ENCODE data around the gene GCH1.
"Not testable (repeated sequence)": the region's sequence is repeated elsewhere in the genome, so short reads cannot be mapped to it uniquely, and the experiment has no call there.

The GCH1 gene

GRCh38 chr14:54902521-54903420 lies at the start of gene GCH1:
Gene GCH1 (minus strand): TSS chr14:54902826. CDS start chr14:54902663, 163 bp downstream.
- DNase-seq = peak; percentile 21

- no peak for DNase-seq
Measured at GRCh38 chr14:54947230-54947629, 44.6 kb upstream of the GCH1 start.

GRCh38 chr14:54946500-54946899 lies 43.9 kb upstream of the GCH1 start:
- no peak for DNase-seq

- DNase-seq = no peak
Measured at GRCh38 chr14:54944737-54945391, 42.2 kb upstream of the GCH1 start.

- no peak for DNase-seq
Measured at GRCh38 chr14:54942913-54943312, 40.3 kb upstream of the GCH1 start.

GRCh38 chr14:54936816-54937215 lies 34.2 kb upstream of the GCH1 start:
- no peak for DNase-seq

- DNase-seq = no peak
Measured at GRCh38 chr14:54935958-54936357, 33.3 kb upstream of the GCH1 start.

GRCh38 chr14:54935100-54935499 lies 32.5 kb upstream of the GCH1 start:
- DNase-seq = no peak

GRCh38 chr14:54933006-54933405 lies 30.4 kb upstream of the GCH1 start:
- DNase-seq = no peak

- no peak for DNase-seq
Measured at GRCh38 chr14:54931598-54932340, 29.1 kb upstream of the GCH1 start.

GRCh38 chr14:54931101-54931500 lies 28.5 kb upstream of the GCH1 start:
- DNase-seq = no peak

GRCh38 chr14:54929556-54929955 lies 26.9 kb upstream of the GCH1 start:
- no peak for DNase-seq

- no peak for DNase-seq
Measured at GRCh38 chr14:54928216-54928615, 25.6 kb upstream of the GCH1 start.

GRCh38 chr14:54927551-54927950 lies 24.9 kb upstream of the GCH1 start:
- DNase-seq = no peak

GRCh38 chr14:54926570-54926969 lies 23.9 kb upstream of the GCH1 start:
- DNase-seq = not testable (repeated sequence)

- no peak for DNase-seq
Measured at GRCh38 chr14:54922598-54922997, 20.0 kb upstream of the GCH1 start.

- DNase-seq = no peak
Measured at GRCh38 chr14:54920052-54920451, 17.4 kb upstream of the GCH1 start.

GRCh38 chr14:54919330-54919729 lies 16.7 kb upstream of the GCH1 start:
- DNase-seq = no peak

- DNase-seq = no peak
Measured at GRCh38 chr14:54918427-54918826, 15.8 kb upstream of the GCH1 start.

- DNase-seq = no peak
Measured at GRCh38 chr14:54916101-54916500, 13.5 kb upstream of the GCH1 start.

- DNase-seq = no peak
Measured at GRCh38 chr14:54909817-54910558, 7.4 kb upstream of the GCH1 start.

- DNase-seq = not testable (repeated sequence)
Measured at GRCh38 chr14:54908973-54909372, 6.3 kb upstream of the GCH1 start.

GRCh38 chr14:54908190-54908589 lies 5.6 kb upstream of the GCH1 start:
- DNase-seq = no peak

Measured in NCI-H1694 (cell line).